Prostate gland (tissue), 2 donors: ENCODE data around the gene KIAA1671. TPM values are rescaled to one million over a fixed set of nuclear protein-coding genes. Genes with fewer than 3 reads are reported as not detected.

Experiments
- DNase-seq: peaks from one replicate; pipeline ENCODE4 v3.0.0-alpha.2; 2019; ENCODE audit warnings: low spot score
- H3K27ac ChIP-seq, 2 donors: fragments of 200-600 bp; sonication (generic); 2 replicates each; pipeline ENCODE4 v1.5.1; 2017 to 2019
- H3K27me3 ChIP-seq: fragments of 200-600 bp; sonication (generic); replicated peaks from 2 replicates; pipeline ENCODE4 v1.5.1; 2019; ENCODE audit not compliant: insufficient read depth
- H3K36me3 ChIP-seq, 2 donors: fragments of 200-600 bp; sonication (generic); 1 replicate in 1 of 2; 2 replicates in 1 of 2; pipeline versions ENCODE4 v1.5.1 to v1.8.1; 2017 to 2019
- H3K4me1 ChIP-seq: fragments of 200-600 bp; sonication (generic); replicated peaks from 2 replicates; pipeline ENCODE4 v1.5.1; 2019
- H3K4me3 ChIP-seq, 2 donors: fragments of 200-600 bp; sonication (generic); 2 replicates each; pipeline ENCODE4 v1.5.1; 2017 to 2019
- H3K9me3 ChIP-seq: fragments of 200-600 bp; sonication (generic); 2 replicates; pipeline ENCODE4 v1.5.1; 2017
- CTCF ChIP-seq, 4 experiments: fragments of 200-600 bp in 2 of 4; fragments of 450-650 bp in 2 of 4; sonication (generic) in 2 of 4; IDR thresholded peaks; 1 replicate in 3 of 4; 2 replicates in 1 of 4; pipeline ENCODE4 v1.5.1; 2016 to 2019; ENCODE audit warnings: antibody characterized with exemption in 4 of 4, mild to moderate bottlenecking in 2 of 4, moderate library complexity in 2 of 4
- POLR2A ChIP-seq: fragments of 450-650 bp; IDR thresholded peaks from one replicate; pipeline ENCODE4 v1.6.1; 2016; ENCODE audit warnings: antibody characterized with exemption, mild to moderate bottlenecking
- POLR2AphosphoS5 ChIP-seq: sonication (generic); formaldehyde crosslinking; IDR thresholded peaks from one replicate; pipeline ENCODE4 v1.6.1; 2017; ENCODE audit warnings: antibody characterized with exemption
- WGBS: methylation state at CpG from one replicate; pipeline ENCODE4 v1.1.5; 2018; 5-methylcytosine and 5-hydroxymethylcytosine counted together
- intact Hi-C: fragments of 100-400 bp; cut with DNase I; formaldehyde crosslinking; loops from one replicate; pipeline ENCODE4 v1.14.2; 2022
- total RNA-seq, 2 donors: library from RNA; depleted of rRNA; stranded (reverse); fragments of >200 nt; gene quantifications; one replicate each; pipeline ENCODE4 v1.1.0, GENCODE V29; 2016

The KIAA1671 gene
- total RNA-seq, 2 donors from 2014 or later, result 44.8 to 53.1 TPM

- WGBS, result 92% methylated on average over 6 of the region's 6 CpGs
- Histone ChIP-seq H3K4me3 (no peak overlapping the region), H3K36me3 (no peaks in the 10 kb centered on the region), H3K9me3 (no peaks in the 10 kb centered on the region), H3K27me3 (no peaks in the 10 kb centered on the region), H3K4me1 (peaks cover 5% of the 10 kb centered on the region), H3K27ac (no peak overlapping the region)
- no peak for DNase-seq
- intact Hi-C loops, result no loop called here
- no peak for TF ChIP-seq POLR2A
- TF ChIP-seq POLR2AphosphoS5, result no peak
- no peak for TF ChIP-seq CTCF (IDR thresholded peaks at IDR 0.05)
Measured at GRCh38 chr22:25071720-25072119, 119.2 kb downstream of the KIAA1671 start.

DNA sequence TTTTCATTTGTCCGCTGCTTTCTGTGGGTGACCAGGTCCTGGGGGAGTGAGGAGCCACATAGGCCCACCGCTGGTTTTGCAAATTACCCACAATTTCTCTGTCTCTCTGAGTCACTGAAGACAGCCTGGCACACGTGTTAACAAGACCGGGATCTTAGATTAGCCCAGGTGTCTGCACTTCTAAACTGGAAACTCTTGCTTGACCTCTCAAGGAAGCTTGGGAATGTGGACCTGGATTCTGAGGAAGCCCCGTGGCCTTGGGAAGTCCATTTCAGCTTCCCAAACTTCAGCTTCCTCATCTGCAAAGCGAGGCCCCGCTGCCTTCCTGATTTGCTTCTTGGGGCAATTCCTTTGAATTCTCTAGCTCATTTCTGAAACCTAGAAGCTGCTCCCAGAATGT is 119.9 kb downstream of the KIAA1671 start:
- TF ChIP-seq POLR2AphosphoS5, result no peak
- no peak for TF ChIP-seq CTCF (IDR thresholded peaks at IDR 0.05)
- no peak for TF ChIP-seq POLR2A
- peaks cover 5% of the 10 kb centered on the region for H3K4me1 ChIP-seq
- WGBS, result 82% methylated on average over 7 of the region's 7 CpGs
- H3K27me3 ChIP-seq, result no peaks in the 10 kb centered on the region
- no peaks in the 10 kb centered on the region for H3K36me3 ChIP-seq
- no peak overlapping the region for H3K27ac ChIP-seq
- no peak overlapping the region for H3K4me3 ChIP-seq
- no peaks in the 10 kb centered on the region for H3K9me3 ChIP-seq
- intact Hi-C loops, result no loop called here
- no peak for DNase-seq

DNA sequence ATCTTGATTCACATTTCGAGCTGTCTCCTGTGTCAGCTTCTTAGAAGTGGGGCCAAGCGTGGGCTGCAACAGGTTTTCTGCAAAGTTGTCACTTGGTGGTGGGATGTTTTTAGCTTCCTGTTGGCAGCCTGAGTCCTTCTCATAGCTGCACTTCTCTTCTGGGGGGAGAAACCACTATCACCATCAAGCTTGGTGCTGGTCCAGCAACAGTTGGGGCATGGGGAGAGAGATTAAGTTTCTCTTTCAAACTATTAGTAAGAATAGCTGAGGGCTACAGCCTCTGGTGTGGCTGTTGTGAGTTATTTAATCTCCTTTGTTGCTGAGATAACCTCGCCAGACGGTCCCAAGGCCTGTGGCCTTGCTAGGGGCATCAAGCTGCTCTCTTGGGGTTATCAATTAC is 123.8 kb downstream of the KIAA1671 start:
- no peaks in the 10 kb centered on the region for H3K36me3 ChIP-seq
- peaks cover 5% of the 10 kb centered on the region for H3K4me1 ChIP-seq
- no peak for TF ChIP-seq CTCF (IDR thresholded peaks at IDR 0.05)
- no peaks in the 10 kb centered on the region for H3K9me3 ChIP-seq
- intact Hi-C loops, result no loop called here
- peak overlapping the region in 1 of 2 donors; percentile 12 for H3K27ac ChIP-seq
- H3K4me3 ChIP-seq, result no peak overlapping the region
- DNase-seq, result no peak
- H3K27me3 ChIP-seq, result no peaks in the 10 kb centered on the region
- 31% methylated on average over 4 of the region's 4 CpGs for WGBS

DNA sequence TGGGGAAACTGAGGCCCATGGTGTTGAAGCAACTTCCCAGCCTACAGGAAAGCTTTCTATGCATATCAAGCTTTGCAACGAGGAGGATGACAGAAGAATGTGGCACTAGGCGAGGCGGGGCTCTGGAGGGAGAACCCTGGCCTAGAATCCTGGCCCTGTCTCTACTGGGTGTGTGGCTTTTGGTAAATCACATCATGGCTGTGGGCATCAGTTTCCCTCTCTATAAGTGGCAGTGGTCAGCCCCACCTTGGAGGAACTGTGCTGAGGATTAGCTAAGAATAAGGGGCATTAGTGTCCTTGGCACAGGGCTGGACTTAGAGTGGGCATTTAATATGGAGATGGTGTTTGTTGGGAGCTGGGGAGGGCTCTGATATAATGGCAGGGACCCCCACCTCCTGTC is 124.5 kb downstream of the KIAA1671 start:
- Histone ChIP-seq H3K9me3 (no peaks in the 10 kb centered on the region), H3K27ac (no peak overlapping the region), H3K4me3 (no peak overlapping the region), H3K36me3 (no peaks in the 10 kb centered on the region), H3K27me3 (no peaks in the 10 kb centered on the region), H3K4me1 (peaks cover 5% of the 10 kb centered on the region)
- 62% methylated on average over 3 of the region's 3 CpGs for WGBS
- intact Hi-C loops, result no loop called here
- no peak for TF ChIP-seq CTCF (IDR thresholded peaks at IDR 0.05)
- TF ChIP-seq POLR2A, result no peak
- TF ChIP-seq POLR2AphosphoS5, result no peak
- no peak for DNase-seq

DNA sequence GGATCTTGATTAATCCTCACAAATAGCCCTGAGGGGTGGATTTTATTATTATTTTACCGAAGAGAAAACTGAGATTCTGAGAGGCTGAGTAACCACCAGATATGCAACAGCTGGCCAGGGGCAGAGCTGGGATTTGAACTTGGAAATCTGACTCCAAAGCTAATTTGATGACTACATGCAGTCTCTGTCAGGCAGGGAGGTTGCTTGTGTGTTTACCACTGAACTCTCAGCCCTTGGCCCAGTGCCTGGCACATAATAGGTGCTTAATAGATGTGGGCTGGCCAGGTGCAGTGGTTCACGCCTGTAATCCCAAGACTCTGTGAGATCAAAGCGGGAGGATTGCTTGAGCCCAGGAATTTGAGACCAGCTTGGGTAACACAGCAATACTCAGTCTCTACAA is 125.4 kb downstream of the KIAA1671 start:
- Histone ChIP-seq H3K4me3 (no peak overlapping the region), H3K9me3 (no peaks in the 10 kb centered on the region), H3K27me3 (no peaks in the 10 kb centered on the region), H3K36me3 (no peaks in the 10 kb centered on the region), H3K4me1 (peaks cover 5% of the 10 kb centered on the region), H3K27ac (no peak overlapping the region)
- 74% methylated on average over 3 of the region's 3 CpGs for WGBS
- no peak for DNase-seq
- intact Hi-C loops, result no loop called here
- TF ChIP-seq CTCF (IDR thresholded peaks at IDR 0.05), result no peak
- TF ChIP-seq POLR2A, result no peak
- TF ChIP-seq POLR2AphosphoS5, result no peak
